Spleen (tissue), 7 donors: Measurements from ENCODE around the gene ANTXR2.

Experiments used
- POLR2A ChIP-seq, 3 donors: fragments of 450-650 bp; IDR thresholded peaks; one replicate each; pipeline ENCODE4 v1.5.1; 2017; ENCODE audit warnings: antibody characterized with exemption in 3 of 3, mild to moderate bottlenecking in 1 of 3
- TF ChIP-seq, protein P1 (sequence below), 11 experiments: fragments of 200-600 bp in 7 of 11; fragments of 450-650 bp in 4 of 11; sonication (generic) in 4 of 11; IDR thresholded peaks in 8 of 11; conservative IDR thresholded peaks in 3 of 11; 1 replicate in 7 of 11; 2 replicates in 4 of 11; pipeline versions ENCODE4 v1.4.0 to v1.8.0; 2016 to 2021; ENCODE audit warnings: antibody characterized with exemption in 11 of 11, inconsistent platforms in 4 of 11, mild to moderate bottlenecking in 1 of 11
- donor health status: DM: no; HTN: no; CAD: no; lungs with moderate emphysema.
- donor health status: DM: no; HTN: no; CAD: no.
- donor health status: DM: no; HTN: no; CAD: no.

GRCh38 chr4:79964020-79964399, 109.0 kb downstream of the ANTXR2 start:
- TF ChIP-seq, protein P1, sequence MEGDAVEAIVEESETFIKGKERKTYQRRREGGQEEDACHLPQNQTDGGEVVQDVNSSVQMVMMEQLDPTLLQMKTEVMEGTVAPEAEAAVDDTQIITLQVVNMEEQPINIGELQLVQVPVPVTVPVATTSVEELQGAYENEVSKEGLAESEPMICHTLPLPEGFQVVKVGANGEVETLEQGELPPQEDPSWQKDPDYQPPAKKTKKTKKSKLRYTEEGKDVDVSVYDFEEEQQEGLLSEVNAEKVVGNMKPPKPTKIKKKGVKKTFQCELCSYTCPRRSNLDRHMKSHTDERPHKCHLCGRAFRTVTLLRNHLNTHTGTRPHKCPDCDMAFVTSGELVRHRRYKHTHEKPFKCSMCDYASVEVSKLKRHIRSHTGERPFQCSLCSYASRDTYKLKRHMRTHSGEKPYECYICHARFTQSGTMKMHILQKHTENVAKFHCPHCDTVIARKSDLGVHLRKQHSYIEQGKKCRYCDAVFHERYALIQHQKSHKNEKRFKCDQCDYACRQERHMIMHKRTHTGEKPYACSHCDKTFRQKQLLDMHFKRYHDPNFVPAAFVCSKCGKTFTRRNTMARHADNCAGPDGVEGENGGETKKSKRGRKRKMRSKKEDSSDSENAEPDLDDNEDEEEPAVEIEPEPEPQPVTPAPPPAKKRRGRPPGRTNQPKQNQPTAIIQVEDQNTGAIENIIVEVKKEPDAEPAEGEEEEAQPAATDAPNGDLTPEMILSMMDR (IDR thresholded peaks at IDR 0.05 in 8 of 11, conservative IDR thresholded peaks at IDR 0.05 in 3 of 11) = no peak
- TF ChIP-seq POLR2A (IDR thresholded peaks at IDR 0.05) = no peak
